Measurements from ENCODE around the gene CDK14. TPM values are rescaled to one million over a fixed set of nuclear protein-coding genes. Genes with fewer than 3 reads are reported as not detected.

Gene CDK14
- total and polyA plus RNA-seq, 10 of the 15 experiments (the other 5 are each of a cell fraction or from before 2014, with no cell fraction given) = 6.5 to 61.3 (median 24.2) TPM

GRCh38 chr7:90681336-90682022 lies 85.4 kb downstream of the CDK14 start:
- FAIRE-seq = no peak
- no TSS peak for BruUV-seq (replicated peaks)
- H3K4me1 ChIP-seq (ENCODE audit: control insufficient read depth, insufficient read depth, low read length) = no peaks in the 10 kb centered on the region
- ChIA-PET POLR2A (interaction anchor here (0.6 to 1.0 kb wide), 2 partner anchors 18 to 22 kb away, joined by 3 to 4 read pairs; no protein-coding TSS in a partner anchor), SMC1A (ENCODE audit: uncharacterized antibody, unreplicated experiment) (interaction anchor here (0.8 to 1.6 kb wide), 4 partner anchors 9 to 27 kb away, joined by 3 to 4 read pairs (median 4); no protein-coding TSS in a partner anchor), CTCF (interaction anchor here (2.5 kb wide), 1 partner anchor 27 kb away, joined by 6 read pairs; no protein-coding TSS in a partner anchor), RAD21 (ENCODE audit: unreplicated experiment) (interaction anchor here (1.3 kb wide), 1 partner anchor 9 kb away, joined by 3 read pairs; no protein-coding TSS in a partner anchor)
- no peaks in the 10 kb centered on the region for H3K79me2 ChIP-seq (ENCODE audit: control insufficient read depth, insufficient read depth, low read length)
- H3K27me3 ChIP-seq (replicated peaks in 1 of 2; ENCODE audit: control insufficient read depth in 2 of 2, insufficient read depth in 2 of 2, low read length in 1 of 2) = no peaks in the 10 kb centered on the region
- no peaks in the 10 kb centered on the region for H3K9me3 ChIP-seq (replicated peaks; ENCODE audit: control insufficient read depth, insufficient read depth, low read length)
- ATAC-seq = no peak
- intact Hi-C loops (cut with micrococcal nuclease; ENCODE audit: unreplicated experiment) = no loop called here
- no peak for TF ChIP-seq JUNB (IDR thresholded peaks at IDR 0.05)
- TF ChIP-seq IKZF2 (IDR thresholded peaks at IDR 0.05) = no peak
- no peak for TF ChIP-seq HDGF (IDR thresholded peaks at IDR 0.05)
- no peak for TF ChIP-seq NBN (IDR thresholded peaks at IDR 0.05)
- no peak for TF ChIP-seq SIX5 (IDR thresholded peaks at IDR 0.05; ENCODE audit: low read depth, low read length, severe bottlenecking)
- no peak for TF ChIP-seq MEF2A (IDR thresholded peaks at IDR 0.05; ENCODE audit: insufficient read depth, low read depth, low read length)
- no peak for TF ChIP-seq RBBP5 (conservative IDR thresholded peaks at IDR 0.05)
- TF ChIP-seq TARDBP (IDR thresholded peaks at IDR 0.05; ENCODE audit: borderline replicate concordance) = no peak
- TF ChIP-seq ZNF687 (IDR thresholded peaks at IDR 0.05) = no peak
- H3K36me3 ChIP-seq (ENCODE audit: control insufficient read depth in 2 of 2, insufficient read depth in 2 of 2, low read length in 1 of 2) = no peaks in the 10 kb centered on the region
- H3K4me2 ChIP-seq (ENCODE audit: control insufficient read depth, insufficient read depth) = no peak overlapping the region
- no peak overlapping the region for H2AFZ ChIP-seq (ENCODE audit: control insufficient read depth, low read depth, low read length)
- in situ Hi-C loops (cut with MboI) = loop anchor here (25.0 kb wide), 1 partner anchor 581 kb away; the partner anchor contains the start of gene FZD1
- H3K9ac ChIP-seq (ENCODE audit: control insufficient read depth, insufficient read depth, low read length) = no peak overlapping the region
- H3K27ac ChIP-seq (ENCODE audit: control insufficient read depth, insufficient read depth) = no peak overlapping the region
- no peak overlapping the region for H3K4me3 ChIP-seq
- no peaks in the 10 kb centered on the region for H4K20me1 ChIP-seq (ENCODE audit: control insufficient read depth, insufficient read depth)
- no peak for DNase-seq (ENCODE audit: low read depth, low spot score)
- 98% methylated on average over 2 of the region's 2 CpGs for WGBS (ENCODE audit: insufficient coverage, insufficient replicate concordance, low lambda C conversion rate, missing lambda C conversion rate)

Data from GM12878 (cell line).